H7 (cell line): ENCODE results near the gene TMED3. TPM values are rescaled to one million over a fixed set of nuclear protein-coding genes. Genes with fewer than 3 reads are reported as not detected.

Source experiments
- total RNA-seq: library from RNA; depleted of rRNA; stranded (reverse); fragments of >200 nt; shearing (Covaris generic); gene quantifications from 2 replicates; pipeline ENCODE4 v1.2.3, GENCODE V29; 2014; rRNA removed

TMED3 gene
- total RNA-seq, 1 experiment from 2014 or later = 65.7 TPM

Other genes starting within 250 kb of the TMED3 start
- 0.11 and 0.14 TPM in 2 replicates for gene RASGRF1, start 220.3 kb upstream of the TMED3 start, total RNA-seq
- gene ANKRD34C, start 28.4 kb upstream of the TMED3 start, total RNA-seq = not detected in 2 replicates
- 1.0 and 1.1 TPM in 2 replicates for gene MINAR1, start 121.2 kb downstream of the TMED3 start, total RNA-seq